ENCODE results near the gene RSAD1.

The RSAD1 gene

GRCh38 chr17:50482516-50482915 is 3.9 kb downstream of the RSAD1 start:
- peak; percentile 98 for DNase-seq (ENCODE audit: low read depth)
- H3K4me3 ChIP-seq (ENCODE audit: control insufficient read depth, low read depth, low read length): no peak overlapping the region
- TF ChIP-seq CTCF (conservative IDR thresholded peaks at IDR 0.05; ENCODE audit: control insufficient read depth, insufficient read depth, low read depth, low read length): peak; percentile 93

- DNase-seq (ENCODE audit: low read depth): no peak
- H3K4me3 ChIP-seq (ENCODE audit: control insufficient read depth, low read depth, low read length): no peak overlapping the region
- TF ChIP-seq CTCF (conservative IDR thresholded peaks at IDR 0.05; ENCODE audit: control insufficient read depth, insufficient read depth, low read depth, low read length): no peak
These were observed 4.6 kb downstream of the RSAD1 start for GRCh38 chr17:50483266-50483665.

- no peak for DNase-seq (ENCODE audit: low read depth)
- TF ChIP-seq CTCF (conservative IDR thresholded peaks at IDR 0.05; ENCODE audit: control insufficient read depth, insufficient read depth, low read depth, low read length): no peak
- no peak overlapping the region for H3K4me3 ChIP-seq (ENCODE audit: control insufficient read depth, low read depth, low read length)
These were observed 5.9 kb downstream of the RSAD1 start for GRCh38 chr17:50484386-50485155.

- H3K4me3 ChIP-seq (ENCODE audit: control insufficient read depth, low read depth, low read length): no peak overlapping the region
- TF ChIP-seq CTCF (conservative IDR thresholded peaks at IDR 0.05; ENCODE audit: control insufficient read depth, insufficient read depth, low read depth, low read length): no peak
- peak; percentile 24 for DNase-seq (ENCODE audit: low read depth)
These were observed 8.8 kb downstream of the RSAD1 start for GRCh38 chr17:50487213-50488096.

- H3K4me3 ChIP-seq (ENCODE audit: control insufficient read depth, low read depth, low read length): no peak overlapping the region
- DNase-seq (ENCODE audit: low read depth): no peak
- no peak for TF ChIP-seq CTCF (conservative IDR thresholded peaks at IDR 0.05; ENCODE audit: control insufficient read depth, insufficient read depth, low read depth, low read length)
These were observed 10.2 kb downstream of the RSAD1 start for GRCh38 chr17:50488880-50489279.

- H3K4me3 ChIP-seq (ENCODE audit: control insufficient read depth, low read depth, low read length): no peak overlapping the region
- no peak for TF ChIP-seq CTCF (conservative IDR thresholded peaks at IDR 0.05; ENCODE audit: control insufficient read depth, insufficient read depth, low read depth, low read length)
- DNase-seq (ENCODE audit: low read depth): peak; percentile 49
These were observed 12.8 kb downstream of the RSAD1 start for GRCh38 chr17:50491505-50491904.

All from fibroblast of mammary gland (primary cell).